Stimulated activated CD4-positive, alpha-beta T cell treated with anti-CD3 and anti-CD28 coated beads, Interleukin-4, amount 100 ng/mL, for 24 hours (primary cell): Measurements from ENCODE around the gene SBF2.

Source experiments
- DNase-seq: peaks from one replicate; pipeline ENCODE4 v3.0.0-alpha.2; 2020

The SBF2 gene

DNA sequence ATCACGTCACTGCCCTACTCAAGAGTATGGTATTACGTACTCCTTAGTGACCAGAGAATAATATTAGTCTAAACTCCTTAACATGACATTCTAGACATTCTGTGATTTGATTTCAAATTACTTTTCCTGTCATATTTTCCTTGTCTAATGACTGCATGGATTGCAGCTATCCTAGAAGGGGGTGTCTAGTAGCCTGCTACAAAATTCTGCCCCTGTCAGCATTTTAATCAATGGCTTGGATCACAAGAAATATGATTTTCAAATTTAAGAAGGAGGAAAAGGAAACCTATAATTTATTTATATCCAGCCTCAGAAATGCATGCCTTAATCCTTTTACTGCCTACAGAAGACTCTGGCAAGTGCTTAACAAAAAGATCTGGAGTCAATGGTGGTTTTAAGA lies 413.4 kb downstream of the SBF2 start:
- no peak for DNase-seq

DNA sequence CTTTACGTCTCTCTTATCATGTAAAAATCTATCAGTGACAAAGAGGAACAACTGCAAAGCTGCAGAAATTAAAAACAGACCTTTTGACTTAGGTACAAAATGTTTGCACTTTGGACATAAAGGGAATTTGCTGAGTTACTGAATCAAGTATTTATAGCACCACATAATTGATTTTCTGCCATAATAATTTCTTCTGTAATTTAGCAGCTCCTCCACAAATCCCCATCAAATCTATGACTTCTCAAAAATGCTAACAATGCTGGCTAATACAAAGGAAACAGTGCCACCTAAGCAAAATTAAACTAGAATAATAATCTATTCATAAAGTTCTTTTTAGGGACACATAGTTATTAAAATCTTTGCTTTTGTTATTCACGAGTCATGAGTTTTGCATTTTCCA lies 415.1 kb downstream of the SBF2 start:
- no peak for DNase-seq

DNA sequence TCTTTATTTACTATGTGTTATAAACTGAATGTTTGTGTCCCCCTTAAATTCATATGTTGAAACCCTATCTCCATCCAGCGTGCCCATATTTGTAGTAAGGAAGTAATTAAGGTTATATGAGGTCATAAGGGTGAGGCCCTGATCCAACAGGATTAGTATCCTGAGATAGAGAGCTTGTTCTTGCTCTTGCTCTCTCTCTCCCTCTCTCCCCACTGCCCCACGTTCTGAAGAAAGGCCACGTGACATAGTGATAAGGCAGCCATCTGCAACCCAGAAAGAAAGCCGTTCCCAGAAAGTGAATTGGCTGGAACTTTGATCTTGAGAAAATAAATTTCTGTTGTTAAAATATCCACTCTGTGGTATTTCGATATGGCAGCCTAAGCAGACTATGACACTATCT lies 417.7 kb downstream of the SBF2 start:
- no peak for DNase-seq

DNA sequence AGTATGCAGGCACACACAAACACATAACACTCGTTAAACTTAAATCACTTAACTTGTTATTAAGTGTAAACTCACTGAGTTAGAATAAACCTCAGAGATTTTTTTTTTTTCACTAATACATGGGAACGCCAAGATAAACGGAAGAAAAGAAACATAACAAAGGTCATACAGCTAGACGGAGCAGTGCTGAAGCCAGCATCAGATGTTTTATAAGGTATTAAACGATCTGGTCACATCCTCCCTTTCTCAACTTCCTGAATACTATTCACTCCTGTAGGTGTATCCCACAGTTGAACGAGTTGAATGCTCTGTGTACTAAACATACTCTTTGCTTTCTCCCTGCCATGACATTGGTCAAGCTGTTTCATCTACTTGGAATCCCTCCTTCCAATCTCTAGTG lies 418.2 kb downstream of the SBF2 start:
- DNase-seq, result no peak

DNA sequence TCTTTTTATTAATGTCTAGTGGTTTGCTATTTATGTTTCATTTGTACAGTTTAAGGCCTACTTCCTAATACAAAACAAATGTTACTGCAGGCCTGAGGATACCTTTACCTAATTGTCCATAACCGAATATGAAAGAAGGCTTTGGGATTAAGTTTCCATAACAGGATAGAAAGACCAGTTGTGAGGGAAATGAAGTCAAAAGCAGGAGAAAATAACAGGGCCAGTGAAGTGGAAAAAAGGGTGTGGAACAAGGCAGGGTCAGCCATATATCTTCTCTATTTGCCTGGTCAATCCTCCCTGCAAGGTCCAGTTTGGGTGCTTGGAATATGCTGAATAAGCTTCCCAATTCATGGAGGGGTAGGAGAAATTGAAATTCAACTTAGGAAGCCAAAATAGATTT lies 418.6 kb downstream of the SBF2 start:
- no peak for DNase-seq

DNA sequence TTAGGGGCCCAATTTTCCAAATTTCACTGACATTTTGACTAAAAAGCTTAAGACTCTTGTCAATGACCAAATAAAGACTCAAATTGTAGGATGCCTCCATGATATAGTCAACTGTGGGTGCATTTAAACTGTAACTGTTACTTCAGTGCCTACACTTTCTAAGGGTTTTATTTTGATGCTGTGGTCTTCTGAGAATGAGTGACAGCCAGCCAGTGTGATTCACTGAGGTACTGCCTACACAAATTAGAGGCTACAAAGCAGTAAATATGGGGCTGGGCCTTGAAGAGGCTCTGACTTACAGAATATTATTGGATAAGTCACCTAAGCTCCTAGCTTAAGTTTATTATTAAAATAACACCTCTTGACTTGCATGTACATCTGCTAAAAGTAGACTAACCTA lies 419.6 kb downstream of the SBF2 start:
- no peak for DNase-seq

DNA sequence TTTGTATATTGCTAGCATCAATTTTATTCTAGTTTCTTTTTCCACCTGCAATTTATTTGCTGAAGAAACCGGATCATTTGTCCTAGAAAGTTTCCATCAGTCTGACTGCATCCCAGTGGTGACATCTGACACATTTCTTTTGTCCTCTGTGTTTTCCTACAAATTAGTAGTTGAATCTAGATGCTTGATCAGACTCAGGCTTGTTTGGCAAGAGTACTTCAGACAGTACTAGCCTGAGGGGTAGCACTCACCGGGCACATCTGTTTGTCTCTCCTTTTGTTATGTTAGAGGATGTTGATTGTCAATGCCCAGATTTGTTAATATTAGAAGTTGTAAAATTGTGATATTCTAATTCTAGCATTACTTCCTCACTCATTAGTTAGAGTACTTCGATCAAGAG lies 425.4 kb downstream of the SBF2 start:
- no peak for DNase-seq

DNA sequence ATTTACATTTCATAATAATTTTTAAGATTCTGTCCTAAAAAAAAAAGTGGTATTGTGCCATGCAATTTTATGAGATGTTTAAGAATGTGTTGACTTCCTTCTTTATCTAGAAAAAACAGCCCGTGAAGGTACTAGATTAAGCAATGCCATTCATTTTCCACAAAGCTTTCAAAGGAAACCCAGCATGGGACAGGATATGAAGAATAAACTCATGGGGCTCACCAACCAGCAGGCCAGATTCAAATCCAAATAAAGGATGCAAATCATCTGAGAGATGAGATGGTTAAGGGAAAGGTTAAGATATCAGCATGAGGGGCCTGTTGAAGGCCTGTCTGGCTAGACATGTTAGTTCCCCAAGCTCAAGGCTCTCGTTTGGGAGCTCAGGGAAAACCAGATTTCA lies 431.0 kb downstream of the SBF2 start:
- DNase-seq, result no peak

DNA sequence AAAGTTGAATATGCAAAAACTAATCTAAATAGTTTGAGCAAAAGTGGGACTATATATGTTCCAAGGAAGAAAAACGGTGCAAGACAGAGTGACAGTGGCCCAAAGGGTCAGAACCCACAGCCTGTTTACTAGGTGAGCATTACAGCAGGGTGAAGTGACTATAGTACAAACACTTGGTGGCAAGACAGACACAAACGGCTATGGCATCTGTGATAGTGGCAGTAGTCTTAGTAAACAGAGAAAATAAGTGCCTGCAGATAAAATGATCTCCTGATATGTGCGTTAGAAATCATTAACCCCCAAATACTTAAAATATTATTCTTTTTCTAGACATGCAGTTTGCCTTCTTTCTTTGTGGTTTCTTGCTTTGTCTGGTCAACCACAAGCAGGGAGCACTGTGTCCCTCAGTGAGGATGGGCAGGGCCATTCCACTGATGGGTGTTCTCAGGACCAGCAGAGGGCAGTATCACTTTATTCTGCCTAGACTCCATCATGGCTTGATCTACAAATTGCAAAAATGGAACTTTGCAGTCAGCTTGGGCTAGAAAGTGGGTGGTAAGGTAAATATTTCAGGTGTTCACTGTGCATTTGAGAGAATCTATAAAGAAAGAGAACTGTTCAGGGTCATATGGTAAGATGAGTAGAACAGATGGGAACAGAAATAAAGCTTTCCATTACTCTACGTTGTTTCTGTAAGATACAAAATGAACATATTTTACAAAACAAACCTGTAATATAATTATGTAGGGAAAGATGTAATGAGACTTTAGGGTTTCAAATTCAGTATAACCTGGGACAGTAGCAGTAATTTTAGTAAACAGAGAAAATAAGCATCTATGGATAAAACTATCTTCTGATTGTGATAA lies 431.9 kb downstream of the SBF2 start:
- DNase-seq, result peak; percentile 55

DNA sequence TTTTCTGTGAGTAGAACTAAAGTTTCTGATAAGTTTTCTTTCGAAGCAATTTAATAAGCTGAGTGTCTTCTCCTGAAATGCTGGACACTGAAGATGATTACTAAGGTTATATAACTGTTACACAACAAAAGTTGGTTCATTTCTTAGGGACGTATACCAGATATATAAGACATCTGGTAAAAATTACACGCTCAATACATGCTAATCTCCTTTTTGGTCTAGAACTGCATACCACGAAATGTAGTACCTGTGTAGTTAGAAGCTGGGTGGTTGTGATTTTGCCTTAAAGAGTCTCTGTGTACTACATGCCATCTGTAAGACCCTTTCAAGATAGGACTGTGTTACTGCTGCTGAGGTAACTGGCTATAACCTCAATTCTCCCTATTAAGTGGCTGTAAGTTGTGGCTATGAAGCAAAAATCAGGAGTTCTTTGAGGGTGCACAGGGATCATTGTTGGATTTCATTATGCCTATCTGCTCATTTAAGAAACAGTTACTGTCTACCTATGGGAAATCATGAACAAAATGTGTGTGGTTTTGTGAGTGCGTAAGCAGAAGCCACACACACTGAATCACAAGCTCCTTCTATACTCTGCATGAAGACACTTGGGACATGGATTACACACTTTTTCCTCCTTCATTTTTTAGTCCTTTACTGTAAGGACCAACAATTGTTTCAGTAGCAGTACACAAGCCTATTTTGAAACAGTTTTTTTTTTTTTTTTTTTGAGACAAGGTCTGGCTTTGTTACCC lies 434.3 kb downstream of the SBF2 start:
- no peak for DNase-seq

DNA sequence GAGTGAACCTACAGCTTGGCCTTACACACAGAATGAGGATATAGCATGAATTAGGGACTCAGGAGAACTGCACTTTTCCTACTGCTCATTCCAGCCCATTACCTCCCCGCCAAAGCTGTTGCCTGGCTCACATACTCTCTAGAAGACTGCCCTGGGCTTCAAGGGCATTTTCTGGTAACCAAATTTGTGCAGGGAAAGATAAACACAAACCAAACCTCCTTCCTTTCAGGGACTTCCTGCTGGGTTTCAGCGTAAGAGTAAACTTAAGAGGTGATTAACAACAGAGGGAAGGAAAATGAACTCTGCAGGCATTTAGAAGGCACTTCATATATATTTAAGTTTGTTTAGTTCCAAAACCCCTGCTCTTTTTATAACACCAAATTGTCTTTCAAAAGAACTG lies 435.2 kb downstream of the SBF2 start:
- no peak for DNase-seq

DNA sequence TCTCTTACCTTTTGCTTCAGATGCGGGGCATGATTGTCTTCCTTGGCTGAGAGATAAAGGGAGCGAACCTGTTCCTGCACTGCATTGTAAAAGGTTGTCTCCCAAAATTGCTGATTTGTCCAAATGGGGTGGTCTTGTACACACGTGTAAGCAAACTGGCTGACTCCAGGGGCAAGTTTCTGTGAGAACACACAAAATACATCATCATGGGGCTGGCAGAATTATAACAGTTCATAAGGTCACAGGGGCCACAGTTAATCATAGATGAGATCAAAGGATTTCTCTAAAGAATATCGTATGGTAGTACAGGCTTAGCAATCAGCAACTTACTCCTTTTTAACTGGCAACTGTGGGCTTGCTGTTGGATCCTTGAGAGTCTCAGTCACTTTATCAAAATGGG lies 435.8 kb downstream of the SBF2 start:
- no peak for DNase-seq

DNA sequence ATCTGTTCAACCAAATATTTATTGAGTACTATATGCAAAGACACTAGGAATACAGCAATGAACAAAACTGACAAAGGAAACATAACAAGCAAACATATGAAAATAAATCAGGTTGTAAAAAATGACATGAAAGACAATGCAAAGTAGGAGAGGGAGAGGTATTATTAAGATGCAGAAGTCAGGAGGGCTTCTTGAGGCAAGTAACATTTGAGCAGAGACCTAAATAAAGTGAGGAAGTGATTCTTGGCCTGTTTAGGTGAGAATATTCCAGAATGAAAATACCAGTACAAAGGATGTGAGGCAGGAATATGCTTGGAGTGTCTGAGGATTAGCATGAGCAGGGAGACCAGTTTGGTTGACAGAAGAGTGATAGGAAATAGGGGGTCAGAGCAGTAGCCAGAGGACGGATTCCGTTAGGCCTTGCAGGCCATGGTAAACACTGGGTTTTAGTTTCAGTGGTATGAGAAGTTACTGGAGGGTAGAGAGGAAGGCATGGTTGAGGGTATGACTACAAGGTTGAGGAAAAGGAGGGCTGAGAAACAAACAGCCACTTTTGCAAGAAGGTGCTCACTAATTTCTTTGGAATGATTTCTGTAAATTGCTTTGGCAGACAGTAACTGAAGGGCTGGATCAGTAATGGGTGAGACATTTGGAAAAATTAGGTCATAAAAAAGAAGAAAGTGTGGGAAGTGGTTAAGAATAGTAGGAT lies 438.3 kb downstream of the SBF2 start:
- no peak for DNase-seq

DNA sequence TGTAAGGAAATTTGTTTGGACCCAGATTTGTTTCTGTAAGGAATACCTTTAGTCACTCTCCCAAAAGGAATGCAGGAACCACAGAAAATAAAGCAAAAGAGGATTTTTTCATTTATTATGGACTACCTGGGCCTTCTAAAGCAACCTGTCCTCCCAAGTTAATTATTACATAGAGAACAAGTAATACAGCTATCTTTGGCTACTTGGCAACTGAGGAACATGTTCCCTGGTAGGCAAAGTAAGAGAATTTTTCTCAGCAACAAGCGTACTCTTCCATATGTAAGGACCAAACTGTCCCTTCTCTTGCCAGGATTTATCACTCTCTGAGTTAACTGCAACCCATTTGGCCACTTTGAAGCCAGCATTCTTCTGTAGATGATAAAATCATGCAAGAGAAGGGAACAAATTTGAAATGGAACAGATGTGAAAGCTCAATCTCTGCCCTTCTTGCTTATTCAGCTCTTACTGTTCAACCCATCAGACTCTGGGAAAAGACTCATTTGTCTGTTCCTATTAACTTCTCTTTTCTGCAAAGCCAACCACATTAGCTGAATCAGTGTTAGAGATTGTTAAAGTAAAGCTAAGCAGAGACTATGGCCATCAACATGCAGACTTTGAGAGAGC lies 440.0 kb downstream of the SBF2 start:
- no peak for DNase-seq

DNA sequence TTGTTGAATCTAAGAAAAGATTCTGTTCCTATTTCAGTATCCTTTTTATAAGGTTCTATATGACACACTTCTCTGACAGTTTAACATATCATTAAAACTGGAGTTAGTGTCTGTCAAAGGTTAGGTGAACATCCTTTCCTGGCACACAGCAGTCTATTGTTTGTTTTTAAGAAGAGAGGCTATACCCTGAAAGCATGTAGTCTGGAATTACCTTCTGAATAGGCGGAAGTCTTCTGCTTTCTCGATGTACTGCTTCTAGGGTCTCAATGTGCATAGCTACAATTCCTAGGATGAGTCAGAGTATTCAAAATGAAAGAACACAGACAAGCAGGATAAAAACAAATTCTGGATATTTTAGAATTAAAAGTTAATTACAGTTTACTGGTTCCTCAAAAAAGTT lies 441.6 kb downstream of the SBF2 start:
- DNase-seq, result no peak

DNA sequence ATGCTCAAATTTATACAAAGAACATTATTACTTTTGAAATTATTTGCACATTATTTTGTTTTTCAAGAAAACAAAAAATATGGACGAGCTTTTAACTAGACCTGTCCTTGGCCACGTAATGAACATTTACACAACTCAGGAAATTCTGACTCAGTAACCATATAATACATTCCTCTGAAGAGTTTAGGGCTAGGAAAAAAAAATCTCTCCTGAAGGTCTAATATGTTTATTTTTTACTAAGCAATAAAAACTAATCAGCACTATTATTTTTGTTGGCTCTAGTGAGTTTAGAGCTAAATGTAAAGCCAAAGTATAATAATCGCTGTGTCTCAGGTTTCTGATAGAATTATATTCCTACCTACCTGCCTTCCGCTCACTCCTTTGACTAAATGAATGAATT lies 442.7 kb downstream of the SBF2 start:
- no peak for DNase-seq

DNA sequence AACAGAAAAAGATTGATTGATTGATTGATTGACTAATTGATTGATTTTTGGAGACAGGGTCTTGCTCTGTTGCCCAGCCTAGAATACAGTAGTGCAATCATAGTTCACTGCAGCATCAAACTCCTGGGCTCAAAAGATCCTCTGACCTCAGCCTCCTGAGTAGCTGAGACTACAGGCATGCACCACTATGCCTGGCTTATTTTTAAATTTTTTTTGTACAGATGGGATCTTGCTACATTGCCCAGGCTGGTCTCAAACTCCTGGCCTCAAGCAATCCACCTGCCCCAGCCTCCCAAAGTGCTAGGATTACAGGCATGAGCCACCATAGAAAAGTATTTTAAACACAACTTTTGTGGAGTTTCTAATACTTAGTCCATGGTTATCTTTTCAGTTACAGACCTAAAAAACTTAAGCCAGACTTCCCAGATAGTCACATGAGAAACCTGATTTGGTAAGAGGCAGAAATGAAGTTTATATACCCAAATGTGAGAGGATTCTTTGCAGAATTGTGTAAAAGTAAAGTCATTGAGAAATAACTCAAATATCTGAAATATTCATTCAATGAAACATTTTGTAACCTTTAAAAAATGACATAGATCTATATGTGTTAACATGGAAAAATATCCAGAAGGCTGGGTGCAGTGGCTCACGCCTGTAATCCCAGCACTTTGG lies 443.7 kb downstream of the SBF2 start:
- no peak for DNase-seq

DNA sequence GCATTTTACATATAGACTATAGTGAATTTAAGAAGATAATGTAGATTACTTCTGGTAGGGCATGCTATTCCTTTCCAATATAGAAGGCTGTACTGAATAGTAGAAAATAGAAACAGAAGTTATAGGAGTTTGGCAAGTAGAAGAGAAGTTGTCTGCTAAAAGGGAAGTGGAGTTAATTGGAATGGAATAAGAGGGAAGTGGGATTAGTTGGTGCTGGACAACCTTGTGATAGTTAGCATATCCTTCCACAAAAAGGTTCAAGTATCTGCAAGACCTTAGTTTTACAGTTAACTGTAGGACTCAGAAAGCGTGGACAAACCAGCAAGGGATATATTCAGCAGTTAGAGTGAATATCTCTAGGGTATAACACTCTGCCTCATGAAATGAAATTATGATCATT lies 444.6 kb downstream of the SBF2 start:
- DNase-seq, result no peak

DNA sequence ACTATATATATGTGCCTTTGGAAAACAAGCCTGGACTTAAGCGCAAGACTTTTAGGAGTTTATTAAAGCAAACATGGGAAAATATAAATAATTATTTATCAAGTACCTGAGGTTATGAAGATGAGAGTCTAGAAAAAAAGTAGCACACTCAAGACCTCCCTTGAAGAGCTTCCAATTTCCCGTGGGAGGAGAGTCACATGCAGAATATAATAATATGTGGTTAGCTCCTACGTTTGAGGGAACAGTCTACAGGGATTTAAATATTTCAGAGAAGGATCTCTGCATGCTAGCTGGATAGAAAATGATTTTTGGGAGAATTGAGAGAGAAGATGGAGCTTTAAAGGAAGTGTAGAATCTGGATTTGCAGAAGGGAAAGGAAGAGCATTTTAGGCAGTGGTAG lies 446.4 kb downstream of the SBF2 start:
- no peak for DNase-seq

DNA sequence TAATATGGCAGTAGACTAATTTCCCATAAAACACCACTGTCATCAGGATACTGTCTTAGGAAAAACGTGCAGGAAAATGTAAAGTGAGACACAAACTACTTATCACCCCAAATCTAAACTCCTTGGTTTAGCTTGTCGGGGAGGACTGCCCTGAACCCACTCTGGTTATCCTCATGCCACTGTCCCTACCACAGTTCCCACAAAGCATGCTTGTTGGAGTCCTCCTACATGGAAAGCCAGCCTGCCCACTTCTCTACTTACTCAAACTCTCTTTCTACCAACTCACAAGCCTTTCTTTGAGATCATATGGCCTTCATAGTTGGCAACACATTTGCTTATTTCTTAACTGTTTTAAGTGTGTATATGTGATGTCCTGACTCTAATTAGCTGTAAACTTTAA lies 451.1 kb downstream of the SBF2 start:
- no peak for DNase-seq

DNA sequence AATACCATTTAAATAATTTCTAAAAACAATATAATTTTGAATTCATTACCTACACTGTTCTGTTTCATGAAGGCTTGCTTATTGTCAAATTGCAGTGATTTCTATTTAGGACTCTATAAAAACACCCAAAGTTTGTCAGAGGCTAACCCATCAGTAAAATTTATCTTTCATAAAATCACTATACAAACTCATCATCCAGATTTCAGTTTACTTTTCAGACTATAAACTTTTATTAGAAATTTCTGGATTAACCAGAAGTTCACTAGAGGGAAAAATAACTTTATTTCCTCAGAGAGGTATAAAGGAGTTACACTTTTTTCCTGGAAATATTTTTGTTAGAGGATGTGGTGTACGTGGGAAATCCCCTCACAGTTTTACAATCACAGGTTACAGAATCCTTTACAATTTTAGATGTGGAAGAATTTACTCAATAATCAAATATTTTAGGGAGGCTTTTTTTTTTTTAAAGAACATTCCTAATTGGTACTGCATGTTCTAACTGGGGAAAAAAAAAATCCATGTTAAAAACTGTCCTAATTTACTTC lies 453.5 kb downstream of the SBF2 start:
- DNase-seq, result no peak

DNA sequence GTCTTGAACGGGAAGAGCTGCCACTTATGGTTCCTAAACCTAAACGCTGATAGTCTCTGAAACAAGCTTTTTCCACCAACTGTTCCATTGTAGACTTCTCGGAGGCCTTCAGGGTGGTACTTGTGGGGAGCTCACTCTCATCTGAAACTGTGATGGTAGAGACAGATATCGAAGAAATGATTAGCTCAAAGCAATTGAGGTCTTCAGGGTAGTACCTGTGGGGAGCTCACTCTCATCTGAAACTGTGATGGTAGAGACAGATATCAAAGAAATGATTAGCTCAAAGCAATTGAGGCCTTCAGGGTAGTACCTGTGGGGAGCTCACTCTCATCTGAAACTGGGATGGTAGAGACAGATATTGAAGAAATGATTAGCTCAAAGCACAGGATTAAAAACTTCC lies 454.5 kb downstream of the SBF2 start:
- no peak for DNase-seq

DNA sequence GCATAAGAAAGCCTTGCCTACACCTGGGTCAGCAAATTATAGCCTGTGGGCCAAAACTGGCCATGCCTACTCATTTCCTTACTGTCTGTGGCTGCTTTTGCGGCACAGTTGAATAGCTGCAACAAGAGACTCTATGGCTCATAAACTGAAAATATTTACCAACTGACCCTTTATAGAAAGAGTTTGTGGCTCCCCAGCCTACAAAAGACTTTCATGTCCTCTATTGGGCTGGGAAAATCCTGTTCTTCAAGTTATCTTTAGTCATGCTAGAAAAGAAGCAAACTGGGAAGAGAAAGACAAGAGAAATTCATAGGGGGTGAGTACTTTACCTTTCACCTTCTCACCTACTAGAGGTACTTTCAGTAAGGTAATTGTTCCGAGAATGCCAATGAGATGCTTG lies 455.1 kb downstream of the SBF2 start:
- DNase-seq, result no peak
